C1 segment of cervical spinal cord (tissue), 14 donors: ENCODE results near the gene FAM78B.

ENCODE experiments used
- DNase-seq, 14 donors: peaks; one replicate each; lab custom pipeline; 2025; lab: John Stamatoyannopoulos, UW

Gene FAM78B

GRCh38 chr1:166120281-166120680 lies 46.5 kb downstream of the FAM78B start:
- DNase-seq, result no peak

GRCh38 chr1:166119471-166119965 lies 47.3 kb downstream of the FAM78B start:
- no peak for DNase-seq

- no peak for DNase-seq
These were observed 49.0 kb downstream of the FAM78B start for GRCh38 chr1:166117776-166118175.

- DNase-seq, result no peak
These were observed 50.8 kb downstream of the FAM78B start for GRCh38 chr1:166116026-166116425.

- DNase-seq, result no peak
These were observed 52.4 kb downstream of the FAM78B start for GRCh38 chr1:166114419-166114818.

GRCh38 chr1:166113630-166114029 lies 53.2 kb downstream of the FAM78B start:
- no peak for DNase-seq

- DNase-seq, result no peak
These were observed 53.8 kb downstream of the FAM78B start for GRCh38 chr1:166113031-166113430.

- DNase-seq, result no peak
These were observed 54.4 kb downstream of the FAM78B start for GRCh38 chr1:166112425-166112824.

- no peak for DNase-seq
These were observed 55.4 kb downstream of the FAM78B start for GRCh38 chr1:166111430-166111829.

GRCh38 chr1:166090244-166090643 lies 76.6 kb downstream of the FAM78B start:
- no peak for DNase-seq

GRCh38 chr1:166089804-166090203 lies 77.0 kb downstream of the FAM78B start:
- DNase-seq, result peak in 1 of 14 donors; percentile 18

- no peak for DNase-seq
These were observed 78.2 kb downstream of the FAM78B start for GRCh38 chr1:166088572-166088955.

GRCh38 chr1:166087734-166088571 lies 78.8 kb downstream of the FAM78B start:
- DNase-seq, result peak in 1 of 14 donors; percentile 55

GRCh38 chr1:166086113-166086883 lies 80.5 kb downstream of the FAM78B start:
- no peak for DNase-seq

- no peak for DNase-seq
These were observed 82.2 kb downstream of the FAM78B start for GRCh38 chr1:166084613-166085012.

- DNase-seq, result no peak
These were observed 82.9 kb downstream of the FAM78B start for GRCh38 chr1:166083887-166084286.

GRCh38 chr1:166082601-166083000 lies 84.2 kb downstream of the FAM78B start:
- no peak for DNase-seq

- DNase-seq, result no peak
These were observed 85.6 kb downstream of the FAM78B start for GRCh38 chr1:166080967-166081870.

GRCh38 chr1:166080277-166080966 lies 86.4 kb downstream of the FAM78B start:
- no peak for DNase-seq

- no peak for DNase-seq
These were observed 87.5 kb downstream of the FAM78B start for GRCh38 chr1:166079276-166079675.

GRCh38 chr1:166073489-166073888 lies 93.3 kb downstream of the FAM78B start:
- DNase-seq, result no peak
